ENCODE data around the gene KCNK18. TPM values are rescaled to one million over a fixed set of nuclear protein-coding genes. Genes with fewer than 3 reads are reported as not detected.

Gene KCNK18
- total and polyA plus RNA-seq, 2 donors (not counting 3 experiments of a cell fraction or from before 2014, with no cell fraction given), result not detected

- no peak for FAIRE-seq
- intact Hi-C loops (cut with micrococcal nuclease) (loop anchor here (5.0 kb wide), 1 partner anchor 262 kb away; no protein-coding TSS in a partner anchor), dilution Hi-C loops (cut with MboI; ENCODE audit: extremely low pct_ligation_motif_present, low sequenced_read_pairs) (no loop called here)
- TF ChIP-seq POLR2A (IDR thresholded peaks at IDR 0.05; ENCODE audit: low read depth, low read length), result no peak
- TF ChIP-seq FOS (IDR thresholded peaks at IDR 0.05; ENCODE audit: borderline replicate concordance, insufficient read depth, low read length), result no peak
- TF ChIP-seq MAX (IDR thresholded peaks at IDR 0.05; ENCODE audit: insufficient read depth, insufficient read length), result no peak
- TF ChIP-seq CTCF (IDR thresholded peaks at IDR 0.05; ENCODE audit: extremely low read depth in 1 of 2, insufficient read depth in 1 of 2, low read depth in 1 of 2, low read length in 2 of 2), result no peak
- no peak overlapping the region for H2AFZ ChIP-seq (ENCODE audit: low read depth, low read length)
- no peaks in the 10 kb centered on the region for H3K9me1 ChIP-seq (replicated peaks; ENCODE audit: control insufficient read depth, extremely low read depth, insufficient read depth, low read length)
- no peaks in the 10 kb centered on the region for H4K20me1 ChIP-seq (replicated peaks; ENCODE audit: control insufficient read depth, extremely low read depth, insufficient read depth, low read length)
- peaks cover 4 to 7% of the 10 kb centered on the region in 2 experiments for H3K27me3 ChIP-seq (ENCODE audit: control insufficient read depth in 2 of 2, insufficient read depth in 2 of 2, low read length in 2 of 2)
- H3K4me2 ChIP-seq (ENCODE audit: insufficient read depth, low read length), result no peak overlapping the region
- ChIA-PET CTCF (interaction anchor here (1.1 to 6.2 kb wide), 5 partner anchors 30 to 1026 kb away, joined by 3 to 240 read pairs (median 25); no protein-coding TSS in a partner anchor), POLR2A (no interaction called here)
- DNase-seq (ENCODE audit: low read depth, low spot score), result no peak
- H3K4me1 ChIP-seq (ENCODE audit: control insufficient read depth, extremely low read depth, insufficient read depth, low read length), result peaks cover 5% of the 10 kb centered on the region
- H3K27ac ChIP-seq (ENCODE audit: insufficient read depth, low read depth, low read length), result no peak overlapping the region
- H3K36me3 ChIP-seq (ENCODE audit: control insufficient read depth in 2 of 2, extremely low read depth in 1 of 2, insufficient read depth in 2 of 2, low read length in 2 of 2), result no peaks in the 10 kb centered on the region
- no peak overlapping the region for H3K9ac ChIP-seq (replicated peaks; ENCODE audit: extremely low read depth, insufficient read depth, low read length)
- no TSS peak for BruUV-seq (replicated peaks)
- H3K79me2 ChIP-seq (ENCODE audit: control insufficient read depth, insufficient read depth, low read length), result no peaks in the 10 kb centered on the region
- no peak overlapping the region for H3K4me3 ChIP-seq (replicated peaks in 1 of 3; ENCODE audit: insufficient read depth in 1 of 3, low read depth in 1 of 3, low read length in 3 of 3)
- H3K9me3 ChIP-seq (replicated peaks; ENCODE audit: control insufficient read depth, insufficient read depth, low read length), result no peaks in the 10 kb centered on the region
Measured at GRCh38 chr10:117215079-117215478, 17.8 kb downstream of the KCNK18 start.

GRCh38 chr10:117216028-117216427 lies 18.7 kb downstream of the KCNK18 start:
- ChIA-PET CTCF (interaction anchor here (0.7 to 6.2 kb wide), 64 partner anchors 8 to 1348 kb away, joined by 3 to 240 read pairs (median 5); no protein-coding TSS in a partner anchor), POLR2A (no interaction called here)
- Histone ChIP-seq H4K20me1 (replicated peaks; ENCODE audit: control insufficient read depth, extremely low read depth, insufficient read depth, low read length) (no peaks in the 10 kb centered on the region), H3K9ac (replicated peaks; ENCODE audit: extremely low read depth, insufficient read depth, low read length) (no peak overlapping the region), H3K9me3 (replicated peaks; ENCODE audit: control insufficient read depth, insufficient read depth, low read length) (no peaks in the 10 kb centered on the region), H3K36me3 (ENCODE audit: control insufficient read depth in 2 of 2, extremely low read depth in 1 of 2, insufficient read depth in 2 of 2, low read length in 2 of 2) (no peaks in the 10 kb centered on the region), H3K4me3 (replicated peaks in 1 of 3; ENCODE audit: insufficient read depth in 1 of 3, low read depth in 1 of 3, low read length in 3 of 3) (no peak overlapping the region), H3K4me2 (ENCODE audit: insufficient read depth, low read length) (peak overlapping the region; percentile 84), H2AFZ (ENCODE audit: low read depth, low read length) (no peak overlapping the region), H3K9me1 (replicated peaks; ENCODE audit: control insufficient read depth, extremely low read depth, insufficient read depth, low read length) (no peaks in the 10 kb centered on the region), H3K27me3 (ENCODE audit: control insufficient read depth in 2 of 2, insufficient read depth in 2 of 2, low read length in 2 of 2) (peaks cover 4 to 7% of the 10 kb centered on the region in 2 experiments), H3K4me1 (ENCODE audit: control insufficient read depth, extremely low read depth, insufficient read depth, low read length) (peaks cover 5% of the 10 kb centered on the region), H3K79me2 (ENCODE audit: control insufficient read depth, insufficient read depth, low read length) (no peaks in the 10 kb centered on the region), H3K27ac (ENCODE audit: insufficient read depth, low read depth, low read length) (no peak overlapping the region)
- DNase-seq (ENCODE audit: low read depth, low spot score) (no peak), FAIRE-seq (no peak)
- dilution Hi-C loops (cut with MboI; ENCODE audit: extremely low pct_ligation_motif_present, low sequenced_read_pairs), result no loop called here
- no TSS peak for BruUV-seq (replicated peaks)
- TF ChIP-seq POLR2A (IDR thresholded peaks at IDR 0.05; ENCODE audit: low read depth, low read length) (no peak), JUN (IDR thresholded peaks at IDR 0.05; ENCODE audit: borderline replicate concordance, insufficient read depth, insufficient read length, low read depth) (no peak), GATA2 (IDR thresholded peaks at IDR 0.05; ENCODE audit: insufficient read depth, insufficient read length, low read depth, low read length) (no peak), MYC (IDR thresholded peaks at IDR 0.05; ENCODE audit: low read depth, low read length) (no peak), POLR2AphosphoS5 (IDR thresholded peaks at IDR 0.05; ENCODE audit: insufficient read depth, low read depth, low read length) (no peak), CTCF (IDR thresholded peaks at IDR 0.05; ENCODE audit: extremely low read depth in 1 of 2, insufficient read depth in 1 of 2, low read depth in 1 of 2, low read length in 2 of 2) (no peak), EZH2 (IDR thresholded peaks at IDR 0.05; ENCODE audit: borderline replicate concordance, low read depth, low read length, severe bottlenecking) (no peak), MAX (IDR thresholded peaks at IDR 0.05; ENCODE audit: insufficient read depth, insufficient read length) (no peak), FOS (IDR thresholded peaks at IDR 0.05; ENCODE audit: borderline replicate concordance, insufficient read depth, low read length) (no peak)
- intact Hi-C loops (cut with micrococcal nuclease), result loop anchor here (1.0 to 5.0 kb wide), 5 partner anchors 104 to 1025 kb away; partner anchors contain the start of gene PDZD8
